ENCODE data around the gene GP9. TPM values are rescaled to one million over a fixed set of nuclear protein-coding genes. Genes with fewer than 3 reads are reported as not detected.

The GP9 gene
- total and polyA plus RNA-seq, 2 donors from 2014 or later: 0.49 TPM; not detected in 1

DNA sequence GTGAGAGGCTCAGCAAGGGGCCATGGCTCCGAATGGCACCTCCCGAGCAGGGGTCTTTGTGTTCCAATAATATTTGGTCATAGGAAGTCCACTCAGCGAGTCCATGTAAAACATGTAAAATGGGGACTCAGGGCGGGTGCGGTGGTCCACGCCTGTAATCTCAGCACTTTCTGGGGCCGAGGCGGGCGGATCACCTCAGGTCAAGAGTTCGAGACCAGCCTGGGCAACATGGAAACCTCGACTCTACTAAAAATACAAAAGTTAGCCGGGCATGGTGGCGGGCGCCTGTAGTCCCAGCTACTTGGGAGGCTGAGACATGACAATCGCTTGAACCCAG lies 33.1 kb upstream of the GP9 start:
- H3K4me1 ChIP-seq (ENCODE audit: control insufficient read depth in 2 of 3, insufficient read depth in 2 of 3, low read depth in 1 of 3, low read length in 3 of 3): peaks cover 0 to 8% (median 5%) of the 10 kb centered on the region in 3 donors
- H3K27me3 ChIP-seq (ENCODE audit: control insufficient read depth, insufficient read depth, low read length): no peaks in the 10 kb centered on the region
- H3K36me3 ChIP-seq (ENCODE audit: control insufficient read depth in 2 of 3, insufficient read depth in 3 of 3, low read length in 3 of 3): no peaks in the 10 kb centered on the region
- H3K9me3 ChIP-seq (ENCODE audit: control insufficient read depth in 2 of 3, insufficient read depth in 1 of 3, low read length in 3 of 3): no peaks in the 10 kb centered on the region
- TF ChIP-seq, protein P1, sequence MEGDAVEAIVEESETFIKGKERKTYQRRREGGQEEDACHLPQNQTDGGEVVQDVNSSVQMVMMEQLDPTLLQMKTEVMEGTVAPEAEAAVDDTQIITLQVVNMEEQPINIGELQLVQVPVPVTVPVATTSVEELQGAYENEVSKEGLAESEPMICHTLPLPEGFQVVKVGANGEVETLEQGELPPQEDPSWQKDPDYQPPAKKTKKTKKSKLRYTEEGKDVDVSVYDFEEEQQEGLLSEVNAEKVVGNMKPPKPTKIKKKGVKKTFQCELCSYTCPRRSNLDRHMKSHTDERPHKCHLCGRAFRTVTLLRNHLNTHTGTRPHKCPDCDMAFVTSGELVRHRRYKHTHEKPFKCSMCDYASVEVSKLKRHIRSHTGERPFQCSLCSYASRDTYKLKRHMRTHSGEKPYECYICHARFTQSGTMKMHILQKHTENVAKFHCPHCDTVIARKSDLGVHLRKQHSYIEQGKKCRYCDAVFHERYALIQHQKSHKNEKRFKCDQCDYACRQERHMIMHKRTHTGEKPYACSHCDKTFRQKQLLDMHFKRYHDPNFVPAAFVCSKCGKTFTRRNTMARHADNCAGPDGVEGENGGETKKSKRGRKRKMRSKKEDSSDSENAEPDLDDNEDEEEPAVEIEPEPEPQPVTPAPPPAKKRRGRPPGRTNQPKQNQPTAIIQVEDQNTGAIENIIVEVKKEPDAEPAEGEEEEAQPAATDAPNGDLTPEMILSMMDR (IDR thresholded peaks at IDR 0.05; ENCODE audit: borderline replicate concordance, extremely low read depth, insufficient read depth): no peak
- H3K4me3 ChIP-seq (ENCODE audit: low read length in 3 of 3): peak overlapping the region in 2 of 3 donors; percentile 44 to 58
- intact Hi-C loops (cut with DNase I): no loop called here
- H3K9ac ChIP-seq (ENCODE audit: low read length in 3 of 3): peak overlapping the region in 2 of 3 donors; percentile 32 to 34
- no peak overlapping the region for H3K27ac ChIP-seq (ENCODE audit: low read depth in 2 of 2, low read length in 2 of 2)
- DNase-seq (no peak), FAIRE-seq (no peak)

DNA sequence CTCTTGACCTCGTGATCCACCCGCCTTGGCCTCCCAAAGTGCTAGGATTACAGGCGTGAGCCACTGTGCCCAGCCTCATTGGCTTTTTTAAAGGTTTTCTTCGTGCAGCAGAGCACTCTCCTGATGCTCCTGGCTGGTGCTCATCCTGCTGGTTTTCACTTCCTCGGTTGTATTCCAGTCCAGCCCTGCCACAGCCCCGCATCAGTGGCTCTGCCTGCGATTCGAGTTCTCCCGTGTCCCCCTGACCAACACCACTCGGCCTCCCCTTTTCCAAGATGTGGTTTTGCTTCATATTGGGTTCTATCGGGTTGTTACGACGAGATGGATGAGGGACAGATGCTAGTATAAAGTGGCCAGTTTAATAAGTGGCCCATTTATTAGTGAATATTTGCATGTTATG lies 31.7 kb upstream of the GP9 start:
- H3K36me3 ChIP-seq (ENCODE audit: control insufficient read depth in 2 of 3, insufficient read depth in 3 of 3, low read length in 3 of 3): no peaks in the 10 kb centered on the region
- intact Hi-C loops (cut with DNase I): no loop called here
- H3K27ac ChIP-seq (ENCODE audit: low read depth in 2 of 2, low read length in 2 of 2): no peak overlapping the region
- peaks cover 0 to 8% (median 5%) of the 10 kb centered on the region in 3 donors for H3K4me1 ChIP-seq (ENCODE audit: control insufficient read depth in 2 of 3, insufficient read depth in 2 of 3, low read depth in 1 of 3, low read length in 3 of 3)
- H3K9ac ChIP-seq (ENCODE audit: low read length in 3 of 3): no peak overlapping the region
- TF ChIP-seq, protein P1 (IDR thresholded peaks at IDR 0.05; ENCODE audit: borderline replicate concordance, extremely low read depth, insufficient read depth): no peak
- FAIRE-seq: no peak
- no peaks in the 10 kb centered on the region for H3K9me3 ChIP-seq (ENCODE audit: control insufficient read depth in 2 of 3, insufficient read depth in 1 of 3, low read length in 3 of 3)
- DNase-seq: peak in 1 of 5 donors; percentile 24
- H3K27me3 ChIP-seq (ENCODE audit: control insufficient read depth, insufficient read depth, low read length): no peaks in the 10 kb centered on the region
- H3K4me3 ChIP-seq (ENCODE audit: low read length in 3 of 3): no peak overlapping the region

DNA sequence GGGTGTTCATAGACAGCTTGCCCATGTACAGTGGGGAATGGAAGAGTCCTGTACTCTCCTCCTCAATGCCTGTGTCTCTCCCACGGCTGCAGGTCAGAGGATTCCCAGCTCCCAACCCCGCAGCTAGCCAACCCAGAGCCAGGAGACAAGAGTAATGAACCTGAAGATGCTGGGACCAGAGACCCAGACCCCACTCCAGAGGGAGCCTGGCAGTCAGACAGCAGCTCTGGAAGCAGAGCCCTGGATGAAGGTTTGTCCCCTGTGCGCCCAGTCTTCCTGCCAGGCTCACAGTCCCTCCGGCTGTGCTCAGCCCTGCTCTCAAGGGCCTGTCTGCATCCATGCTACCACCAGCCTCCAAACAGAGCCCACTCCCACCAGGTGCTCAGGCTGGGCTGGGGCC lies 30.0 kb upstream of the GP9 start:
- no peak overlapping the region for H3K27ac ChIP-seq (ENCODE audit: low read depth in 2 of 2, low read length in 2 of 2)
- H3K9me3 ChIP-seq (ENCODE audit: control insufficient read depth in 2 of 3, insufficient read depth in 1 of 3, low read length in 3 of 3): no peaks in the 10 kb centered on the region

More for the DNA sequence above, 30.0 kb upstream of the GP9 start:
- Histone ChIP-seq H3K27me3 (ENCODE audit: control insufficient read depth, insufficient read depth, low read length) (no peaks in the 10 kb centered on the region), H3K4me1 (ENCODE audit: control insufficient read depth in 2 of 3, insufficient read depth in 2 of 3, low read depth in 1 of 3, low read length in 3 of 3) (peaks cover 0 to 8% (median 5%) of the 10 kb centered on the region in 3 donors), H3K4me3 (ENCODE audit: low read length in 3 of 3) (no peak overlapping the region), H3K36me3 (ENCODE audit: control insufficient read depth in 2 of 3, insufficient read depth in 3 of 3, low read length in 3 of 3) (no peaks in the 10 kb centered on the region), H3K9ac (ENCODE audit: low read length in 3 of 3) (no peak overlapping the region)
- TF ChIP-seq, protein P1 (IDR thresholded peaks at IDR 0.05; ENCODE audit: borderline replicate concordance, extremely low read depth, insufficient read depth): no peak
- FAIRE-seq (no peak), DNase-seq (peak in 1 of 5 donors; percentile 19)
- intact Hi-C loops (cut with DNase I): no loop called here

Measured in kidney (tissue), 14 donors.